ENCODE measurements around the gene IFT27.

IFT27 gene

GRCh38 chr22:36762687-36763260 is 13.1 kb downstream of the IFT27 start:
- H3F3A ChIP-seq (ENCODE audit: control insufficient read depth, insufficient read depth), result no peaks in the 10 kb centered on the region
- peaks cover 3% of the 10 kb centered on the region; the same call in 1 of the 2 replicates for H3K36me3 ChIP-seq (ENCODE audit: control insufficient read depth, low read length)
- TF ChIP-seq EZH2phosphoT487 (IDR thresholded peaks at IDR 0.05; ENCODE audit: borderline replicate concordance, low read length) (no peak), CTCF (IDR thresholded peaks at IDR 0.05; ENCODE audit: low read depth, low read length, poor library complexity, severe bottlenecking) (no peak)
- no peaks in the 10 kb centered on the region for H3K79me2 ChIP-seq (ENCODE audit: control insufficient read depth, low read length)
- H4K20me1 ChIP-seq (ENCODE audit: control insufficient read depth, insufficient read depth, low read depth, low read length), result no peaks in the 10 kb centered on the region
- no peak overlapping the region for H3K4me2 ChIP-seq (ENCODE audit: low read length)
- no peak overlapping the region for H3K4me3 ChIP-seq (ENCODE audit: low read length)
- H3K4me1 ChIP-seq (ENCODE audit: control insufficient read depth, low read length), result no peaks in the 10 kb centered on the region
- no peak overlapping the region for H3K27ac ChIP-seq (ENCODE audit: low read depth, low read length)
- no peaks in the 10 kb centered on the region for H3K27me3 ChIP-seq (ENCODE audit: control insufficient read depth, low read length)
- H3K9me2 ChIP-seq (replicated peaks; ENCODE audit: control insufficient read depth, low read length), result no peaks in the 10 kb centered on the region
- no peaks in the 10 kb centered on the region for H3K9me3 ChIP-seq (ENCODE audit: control insufficient read depth, insufficient read depth, low read length)

- H3F3A ChIP-seq (ENCODE audit: control insufficient read depth, insufficient read depth), result no peaks in the 10 kb centered on the region
- H4K20me1 ChIP-seq (ENCODE audit: control insufficient read depth, insufficient read depth, low read depth, low read length), result no peaks in the 10 kb centered on the region
- no peaks in the 10 kb centered on the region; the same call in 1 of the 2 replicates for H3K36me3 ChIP-seq (ENCODE audit: control insufficient read depth, low read length)
- no peaks in the 10 kb centered on the region for H3K4me1 ChIP-seq (ENCODE audit: control insufficient read depth, low read length)
- no peaks in the 10 kb centered on the region for H3K9me2 ChIP-seq (replicated peaks; ENCODE audit: control insufficient read depth, low read length)
- H3K27ac ChIP-seq (ENCODE audit: low read depth, low read length), result no peak overlapping the region
- H3K79me2 ChIP-seq (ENCODE audit: control insufficient read depth, low read length), result no peaks in the 10 kb centered on the region
- no peak for TF ChIP-seq EZH2phosphoT487 (IDR thresholded peaks at IDR 0.05; ENCODE audit: borderline replicate concordance, low read length)
- no peak for TF ChIP-seq CTCF (IDR thresholded peaks at IDR 0.05; ENCODE audit: low read depth, low read length, poor library complexity, severe bottlenecking)
- H3K4me2 ChIP-seq (ENCODE audit: low read length), result no peak overlapping the region
- H3K27me3 ChIP-seq (ENCODE audit: control insufficient read depth, low read length), result no peaks in the 10 kb centered on the region
- H3K9me3 ChIP-seq (ENCODE audit: control insufficient read depth, insufficient read depth, low read length), result no peaks in the 10 kb centered on the region
- no peak overlapping the region for H3K4me3 ChIP-seq (ENCODE audit: low read length)
Observed at GRCh38 chr22:36761553-36762240, 14.2 kb downstream of the IFT27 start.

GRCh38 chr22:36760786-36761185 is 15.1 kb downstream of the IFT27 start:
- no peaks in the 10 kb centered on the region for H4K20me1 ChIP-seq (ENCODE audit: control insufficient read depth, insufficient read depth, low read depth, low read length)
- no peaks in the 10 kb centered on the region for H3K4me1 ChIP-seq (ENCODE audit: control insufficient read depth, low read length)

More at GRCh38 chr22:36760786-36761185, 15.1 kb downstream of the IFT27 start:
- no peak for TF ChIP-seq CTCF (IDR thresholded peaks at IDR 0.05; ENCODE audit: low read depth, low read length, poor library complexity, severe bottlenecking)
- no peak for TF ChIP-seq EZH2phosphoT487 (IDR thresholded peaks at IDR 0.05; ENCODE audit: borderline replicate concordance, low read length)
- no peaks in the 10 kb centered on the region for H3K9me3 ChIP-seq (ENCODE audit: control insufficient read depth, insufficient read depth, low read length)
- no peak overlapping the region for H3K27ac ChIP-seq (ENCODE audit: low read depth, low read length)
- no peak overlapping the region for H3K4me2 ChIP-seq (ENCODE audit: low read length)
- H3K27me3 ChIP-seq (ENCODE audit: control insufficient read depth, low read length), result no peaks in the 10 kb centered on the region
- no peaks in the 10 kb centered on the region for H3K9me2 ChIP-seq (replicated peaks; ENCODE audit: control insufficient read depth, low read length)
- no peaks in the 10 kb centered on the region for H3F3A ChIP-seq (ENCODE audit: control insufficient read depth, insufficient read depth)
- no peak overlapping the region for H3K4me3 ChIP-seq (ENCODE audit: low read length)
- H3K79me2 ChIP-seq (ENCODE audit: control insufficient read depth, low read length), result no peaks in the 10 kb centered on the region
- H3K36me3 ChIP-seq (ENCODE audit: control insufficient read depth, low read length), result no peaks in the 10 kb centered on the region; the same call in 1 of the 2 replicates

Measured in DOHH2 (cell line).